ENCODE results near the gene ARHGAP45. TPM values are rescaled to one million over a fixed set of nuclear protein-coding genes. Genes with fewer than 3 reads are reported as not detected.

Gene ARHGAP45
- total RNA-seq, 6 experiments from 2014 or later = 4.2 to 10.0 (median 7.3) TPM

- ATAC-seq (no peak), DNase-seq (no peak)
- TF ChIP-seq CTCF (IDR thresholded peaks at IDR 0.05) = no peak
- Histone ChIP-seq H3K4me3 (no peak overlapping the region), H3K36me3 (no peaks in the 10 kb centered on the region), H3K27me3 (no peaks in the 10 kb centered on the region), H3K27ac (no peak overlapping the region), H3K9me3 (no peaks in the 10 kb centered on the region), H3K4me1 (no peaks in the 10 kb centered on the region)
- no CpG with 5 or more reads among the region's 17 CpGs for WGBS (ENCODE audit: insufficient coverage, low coverage, low lambda C conversion rate, missing lambda C conversion rate)
- intact Hi-C loops (cut with DNase I) = no loop called here
Observed at GRCh38 chr19:1135454-1135853, 68.5 kb downstream of the ARHGAP45 start.

GRCh38 chr19:1136201-1136600 is 69.2 kb downstream of the ARHGAP45 start:
- Histone ChIP-seq H3K36me3 (no peaks in the 10 kb centered on the region), H3K27ac (no peak overlapping the region), H3K9me3 (no peaks in the 10 kb centered on the region), H3K4me3 (no peak overlapping the region), H3K4me1 (no peaks in the 10 kb centered on the region), H3K27me3 (no peaks in the 10 kb centered on the region)
- WGBS (ENCODE audit: insufficient coverage, low coverage, low lambda C conversion rate, missing lambda C conversion rate) = 50% methylated on average over 2 of the region's 12 CpGs
- intact Hi-C loops (cut with DNase I) = no loop called here
- TF ChIP-seq CTCF (IDR thresholded peaks at IDR 0.05) (no peak), POLR2A (IDR thresholded peaks at IDR 0.05) (no peak)
- ATAC-seq (peak in 1 of 4 donors; percentile 1), DNase-seq (peak in 1 of 3 donors; percentile 56)

Small RNA genes lying within 50 kb of the gene (small RNA-seq; reads per million reads assigned to genes)
- gene RNU6-2 = 0 to 0.58 reads per million in 2 experiments

Other genes starting within 250 kb of the ARHGAP45 start
- gene PLPPR3, start 245.2 kb upstream of the ARHGAP45 start, total RNA-seq = not detected
- 1 to 10 TPM in 2 of 6 experiments, under 1 TPM in 1, not detected in 3; 0.15 to 3.6 (median 1.8) TPM for gene AZU1, start 239.3 kb upstream of the ARHGAP45 start, total RNA-seq
- 1 to 10 TPM in 2 of 6 experiments, not detected in 4; 2.3 to 2.9 TPM for gene PRTN3, start 226.2 kb upstream of the ARHGAP45 start, total RNA-seq
- gene ELANE, start 214.9 kb upstream of the ARHGAP45 start, total RNA-seq = 1 to 10 TPM in 2 of 6 experiments, under 1 TPM in 1, not detected in 3; 0.59 to 4.2 (median 3.3) TPM
- gene CFD, start 207.5 kb upstream of the ARHGAP45 start, total RNA-seq = 1 to 10 TPM; 3.5 to 9.6 (median 7.8) TPM
- 10 to 100 TPM; 32.0 to 35.7 (median 33.3) TPM for gene MED16, start 174.0 kb upstream of the ARHGAP45 start, total RNA-seq
- gene RNU6-9, start 173.7 kb upstream of the ARHGAP45 start, total RNA-seq = not detected
- gene R3HDM4, start 153.9 kb upstream of the ARHGAP45 start, total RNA-seq = 10 to 100 TPM; 14.5 to 28.2 (median 20.5) TPM
- under 1 TPM in 1 of 6 experiments, not detected in 5; 0.47 TPM for gene KISS1R, start 149.8 kb upstream of the ARHGAP45 start, total RNA-seq
- 1 to 10 TPM in 5 of 6 experiments, under 1 TPM in 1; 0.74 to 5.3 (median 1.9) TPM for gene ARID3A, start 141.1 kb upstream of the ARHGAP45 start, total RNA-seq
- gene WDR18, start 82.8 kb upstream of the ARHGAP45 start, total RNA-seq = 10 to 100 TPM; 19.0 to 56.2 (median 29.7) TPM
- gene GRIN3B, start 66.7 kb upstream of the ARHGAP45 start, total RNA-seq = under 1 TPM in 1 of 6 experiments, not detected in 5; 0.06 TPM
- gene TMEM259, start 46.0 kb upstream of the ARHGAP45 start, total RNA-seq = 100 to 1,000 TPM in 2 of 6 experiments, 10 to 100 TPM in 4; 82.6 to 180 (median 93.2) TPM
- not detected for gene RNU6-2, start 45.6 kb upstream of the ARHGAP45 start, total RNA-seq
- gene CNN2, start 40.6 kb upstream of the ARHGAP45 start, total RNA-seq = 10 to 100 TPM; 16.4 to 53.8 (median 22.2) TPM
- 10 to 100 TPM in 3 of 6 experiments, 1 to 10 TPM in 3; 4.8 to 14.6 (median 9.1) TPM for gene ABCA7, start 27.1 kb upstream of the ARHGAP45 start, total RNA-seq
- 100 to 1,000 TPM; 112 to 256 (median 131) TPM for gene POLR2E, start 28.2 kb downstream of the ARHGAP45 start, total RNA-seq
- gene GPX4, start 36.8 kb downstream of the ARHGAP45 start, total RNA-seq = 100 to 1,000 TPM; 204 to 389 (median 212) TPM
- gene SBNO2, start 107.1 kb downstream of the ARHGAP45 start, total RNA-seq = 10 to 100 TPM; 21.5 to 54.4 (median 25.5) TPM
- 10 to 100 TPM; 23.8 to 34.0 (median 29.5) TPM for gene STK11, start 138.6 kb downstream of the ARHGAP45 start, total RNA-seq
- under 1 TPM; 0.15 to 0.62 (median 0.31) TPM for gene CBARP, start 170.8 kb downstream of the ARHGAP45 start, total RNA-seq
- 100 to 1,000 TPM in 5 of 6 experiments, 10 to 100 TPM in 1; 98.1 to 240 (median 137) TPM for gene ATP5F1D, start 174.6 kb downstream of the ARHGAP45 start, total RNA-seq
- gene MIDN, start 181.4 kb downstream of the ARHGAP45 start, total RNA-seq = 10 to 100 TPM; 22.3 to 55.1 (median 29.3) TPM
- gene CIRBP, start 202.2 kb downstream of the ARHGAP45 start, total RNA-seq = 100 to 1,000 TPM in 2 of 6 experiments, 10 to 100 TPM in 4; 69.2 to 111 (median 89.5) TPM
- gene FAM174C, start 208.4 kb downstream of the ARHGAP45 start, total RNA-seq = 100 to 1,000 TPM in 1 of 6 experiments, 10 to 100 TPM in 5; 34.0 to 103 (median 43.8) TPM
- gene EFNA2, start 218.7 kb downstream of the ARHGAP45 start, total RNA-seq = 10 to 100 TPM in 1 of 6 experiments, 1 to 10 TPM in 5; 4.2 to 10.3 (median 5.6) TPM

Measured in right lobe of liver (tissue), 6 donors.